ENCODE data around the gene RRP15.

- no peak for TF ChIP-seq CTCF (IDR thresholded peaks at IDR 0.05)
- no peak for TF ChIP-seq POLR2AphosphoS5 (IDR thresholded peaks at IDR 0.05)
- TF ChIP-seq POLR2A (IDR thresholded peaks at IDR 0.05): no peak
- no peak for TF ChIP-seq EP300 (IDR thresholded peaks at IDR 0.05)
These were observed 35.6 kb upstream of the RRP15 start for GRCh38 chr1:218249338-218250140.
